Activated T-cell treated with anti-CD3 and anti-CD28 coated beads, Interleukin-2, amount 50 U/mL, for 72 hours (primary cell): ENCODE results near the gene SOBP. TPM values are rescaled to one million over a fixed set of nuclear protein-coding genes. Genes with fewer than 3 reads are reported as not detected.

Source experiments
- ATAC-seq, 2 donors: fragments of 150-1000 bp; cut with Tn5 transposase; replicated peaks in 1 of 2; 2 replicates each; pipeline ENCODE4 v1.10.0; 2021; ENCODE audit warnings: moderate library complexity in 2 of 2, mild to moderate bottlenecking in 1 of 2
- DNase-seq, 2 donors: peaks; one replicate each; pipeline ENCODE4 v3.0.0; 2021 to 2022; ENCODE audit warnings: mixed read lengths in 1 of 2
- H3K27ac Mint-ChIP-seq: one replicate; pipeline ENCODE4 v1.8.0; 2022; ENCODE audit warnings: mild to moderate bottlenecking, moderate library complexity, mixed read lengths
- H3K27me3 Mint-ChIP-seq: one replicate; pipeline ENCODE4 v1.8.0; 2022; ENCODE audit warnings: low read depth, mixed read lengths
- H3K36me3 Mint-ChIP-seq, 2 donors: one replicate each; pipeline ENCODE4 v1.8.0; 2022; ENCODE audit warnings: mixed read lengths in 2 of 2, mild to moderate bottlenecking in 1 of 2; ENCODE audit not compliant: insufficient read depth in 2 of 2
- H3K4me1 Mint-ChIP-seq: one replicate; pipeline ENCODE4 v1.8.0; 2022; ENCODE audit warnings: low read depth, mixed read lengths
- H3K4me3 Mint-ChIP-seq, 2 donors: one replicate each; pipeline ENCODE4 v1.8.0; 2022; ENCODE audit warnings: mild to moderate bottlenecking in 2 of 2, mixed read lengths in 2 of 2, moderate library complexity in 2 of 2
- H3K9me3 Mint-ChIP-seq, 2 donors: one replicate each; pipeline ENCODE4 v1.8.0; 2022; ENCODE audit warnings: mixed read lengths in 2 of 2
- total RNA-seq, 2 donors: library from RNA; stranded (reverse); gene quantifications; one replicate each; pipeline ENCODE4 v1.2.3, GENCODE V29; 2022

Gene SOBP
- total RNA-seq, 2 donors from 2014 or later: 0.44 to 0.91 TPM

DNA sequence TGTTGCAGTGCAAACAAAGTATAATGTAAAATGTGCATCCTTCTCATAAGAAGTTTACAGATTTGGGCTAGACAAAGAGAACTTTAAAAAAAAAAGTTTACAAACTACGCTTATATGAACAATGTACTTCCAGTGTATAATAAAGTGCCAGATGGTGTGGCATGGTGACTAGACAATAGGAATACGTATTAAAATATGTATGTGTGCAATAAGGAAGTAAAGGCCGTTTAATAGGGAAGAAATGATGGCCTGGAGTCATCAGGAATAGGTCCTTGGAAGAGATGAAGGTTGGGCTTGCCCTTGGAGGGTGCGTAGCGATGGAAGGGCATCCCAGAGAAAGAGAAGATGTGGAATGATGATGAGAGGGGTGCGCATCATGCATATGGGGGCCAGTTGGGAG is 108.2 kb downstream of the SOBP start:
- no peak for DNase-seq
- Mint-ChIP-seq H3K9me3 (no peaks in the 10 kb centered on the region), H3K4me1 (no peaks in the 10 kb centered on the region), H3K27me3 (peaks cover 27% of the 10 kb centered on the region), H3K4me3 (no peak overlapping the region), H3K27ac (no peak overlapping the region), H3K36me3 (no peaks in the 10 kb centered on the region)
- ATAC-seq: no peak

- Mint-ChIP-seq H3K4me1 (no peaks in the 10 kb centered on the region), H3K9me3 (no peaks in the 10 kb centered on the region), H3K27me3 (peaks cover 25% of the 10 kb centered on the region), H3K36me3 (no peaks in the 10 kb centered on the region), H3K27ac (no peak overlapping the region), H3K4me3 (no peak overlapping the region)
- no peak for DNase-seq
- ATAC-seq: no peak
These were observed 109.1 kb downstream of the SOBP start for GRCh38 chr6:107599043-107599442.

- no peaks in the 10 kb centered on the region for H3K4me1 Mint-ChIP-seq
- DNase-seq (no peak), ATAC-seq (no peak)
- H3K9me3 Mint-ChIP-seq: no peaks in the 10 kb centered on the region
- no peak overlapping the region for H3K4me3 Mint-ChIP-seq
- no peaks in the 10 kb centered on the region for H3K36me3 Mint-ChIP-seq
- H3K27me3 Mint-ChIP-seq: peaks cover 17% of the 10 kb centered on the region
- H3K27ac Mint-ChIP-seq: no peak overlapping the region
These were observed 110.2 kb downstream of the SOBP start for GRCh38 chr6:107600121-107600520.

DNA sequence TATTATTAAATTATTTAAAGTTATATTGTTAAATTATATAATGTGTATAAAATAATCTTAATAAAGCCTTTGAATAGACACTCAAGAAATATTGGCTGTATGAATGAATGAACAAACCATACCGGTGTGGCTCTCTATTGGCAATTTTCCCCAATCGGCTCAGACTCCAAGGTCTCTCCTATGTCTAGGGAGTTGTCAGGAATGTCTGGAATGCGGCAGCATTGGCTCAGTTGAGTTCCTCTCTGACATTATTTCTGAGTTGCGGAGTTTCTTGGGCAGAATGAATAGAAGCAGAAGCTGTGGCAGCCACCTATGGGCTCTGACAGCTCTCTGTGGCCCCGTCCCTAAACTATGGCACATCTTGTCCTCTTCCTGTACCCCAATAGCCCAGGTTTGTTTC is 111.0 kb downstream of the SOBP start:
- ATAC-seq: no peak
- peaks cover 11% of the 10 kb centered on the region for H3K27me3 Mint-ChIP-seq
- H3K27ac Mint-ChIP-seq: no peak overlapping the region
- H3K4me3 Mint-ChIP-seq: no peak overlapping the region
- H3K36me3 Mint-ChIP-seq: no peaks in the 10 kb centered on the region
- H3K4me1 Mint-ChIP-seq: no peaks in the 10 kb centered on the region
- no peaks in the 10 kb centered on the region for H3K9me3 Mint-ChIP-seq
- DNase-seq: no peak

GRCh38 chr6:107601406-107601805 is 111.5 kb downstream of the SOBP start:
- H3K27ac Mint-ChIP-seq: no peak overlapping the region
- no peak for ATAC-seq
- H3K27me3 Mint-ChIP-seq: peaks cover 11% of the 10 kb centered on the region
- no peaks in the 10 kb centered on the region for H3K9me3 Mint-ChIP-seq
- DNase-seq: no peak
- no peaks in the 10 kb centered on the region for H3K36me3 Mint-ChIP-seq
- no peak overlapping the region for H3K4me3 Mint-ChIP-seq
- H3K4me1 Mint-ChIP-seq: no peaks in the 10 kb centered on the region

DNA sequence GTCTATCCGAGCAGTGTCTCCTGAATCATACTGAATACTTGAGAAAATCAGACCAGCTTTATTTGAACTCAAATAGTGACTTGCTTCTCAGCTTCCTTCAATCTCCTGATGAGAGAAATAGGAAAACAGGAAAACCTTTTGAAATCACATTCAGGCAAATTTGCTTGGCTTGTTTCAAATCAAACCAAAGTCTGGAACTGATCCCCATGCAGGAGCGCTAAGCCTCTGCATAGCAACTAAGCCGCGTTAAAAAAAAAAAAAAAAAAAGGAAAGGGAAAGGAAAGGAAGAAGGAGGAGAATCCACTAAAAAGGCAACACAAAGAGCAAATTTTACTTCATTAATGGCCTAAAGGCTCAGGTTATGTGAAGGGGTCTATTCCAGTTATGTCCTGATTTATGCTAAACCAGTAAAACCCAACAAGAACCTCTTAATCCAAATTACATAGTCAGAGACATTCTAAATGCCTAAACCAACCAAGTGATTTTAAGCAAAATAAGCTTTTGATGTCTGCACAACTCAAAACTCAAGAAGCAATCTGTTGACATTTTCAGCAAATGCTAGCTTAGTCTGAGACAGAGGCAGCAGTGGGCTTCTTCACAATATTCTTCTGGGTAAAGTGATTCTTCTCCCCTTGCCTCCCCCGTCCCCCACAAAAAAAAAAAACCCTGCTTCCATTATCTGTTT is 112.5 kb downstream of the SOBP start:
- H3K4me1 Mint-ChIP-seq: no peaks in the 10 kb centered on the region
- no peak for ATAC-seq
- H3K4me3 Mint-ChIP-seq: no peak overlapping the region
- DNase-seq: no peak
- no peaks in the 10 kb centered on the region for H3K9me3 Mint-ChIP-seq
- peaks cover 11% of the 10 kb centered on the region for H3K27me3 Mint-ChIP-seq
- no peaks in the 10 kb centered on the region for H3K36me3 Mint-ChIP-seq
- H3K27ac Mint-ChIP-seq: no peak overlapping the region

GRCh38 chr6:107603006-107603370 is 113.1 kb downstream of the SOBP start:
- H3K4me3 Mint-ChIP-seq: no peak overlapping the region
- ATAC-seq (no peak), DNase-seq (no peak)
- no peaks in the 10 kb centered on the region for H3K4me1 Mint-ChIP-seq
- H3K36me3 Mint-ChIP-seq: no peaks in the 10 kb centered on the region
- H3K27ac Mint-ChIP-seq: no peak overlapping the region
- H3K9me3 Mint-ChIP-seq: no peaks in the 10 kb centered on the region
- peaks cover 8% of the 10 kb centered on the region for H3K27me3 Mint-ChIP-seq

- Mint-ChIP-seq H3K27ac (no peak overlapping the region), H3K4me1 (no peaks in the 10 kb centered on the region), H3K27me3 (no peaks in the 10 kb centered on the region), H3K4me3 (no peak overlapping the region), H3K36me3 (no peaks in the 10 kb centered on the region), H3K9me3 (no peaks in the 10 kb centered on the region)
- DNase-seq (no peak), ATAC-seq (no peak)
These were observed 114.6 kb downstream of the SOBP start for GRCh38 chr6:107604549-107604948.

DNA sequence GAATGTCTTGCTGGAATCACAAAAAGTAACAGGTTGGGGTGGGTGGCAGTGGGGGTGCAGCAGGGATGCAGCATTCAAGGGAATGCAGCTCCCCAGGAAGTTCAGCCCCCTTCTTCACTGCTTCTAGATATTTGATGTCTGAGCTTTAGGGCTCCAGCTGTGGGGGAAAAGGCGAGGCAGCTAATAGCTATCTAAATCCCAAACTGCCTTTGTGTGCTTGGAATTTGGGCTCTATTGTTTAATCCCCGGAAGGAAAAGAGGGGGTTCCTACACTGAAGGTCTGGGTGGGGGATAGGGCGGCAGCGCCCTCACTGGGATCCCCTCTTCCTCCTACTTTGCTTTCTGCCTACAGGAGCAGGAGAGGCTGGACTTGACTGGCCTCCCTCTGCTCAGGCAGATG is 116.5 kb downstream of the SOBP start:
- Mint-ChIP-seq H3K36me3 (no peaks in the 10 kb centered on the region), H3K9me3 (no peaks in the 10 kb centered on the region), H3K4me1 (no peaks in the 10 kb centered on the region), H3K27me3 (peaks cover 8% of the 10 kb centered on the region), H3K27ac (no peak overlapping the region), H3K4me3 (no peak overlapping the region)
- ATAC-seq (no peak), DNase-seq (no peak)

DNA sequence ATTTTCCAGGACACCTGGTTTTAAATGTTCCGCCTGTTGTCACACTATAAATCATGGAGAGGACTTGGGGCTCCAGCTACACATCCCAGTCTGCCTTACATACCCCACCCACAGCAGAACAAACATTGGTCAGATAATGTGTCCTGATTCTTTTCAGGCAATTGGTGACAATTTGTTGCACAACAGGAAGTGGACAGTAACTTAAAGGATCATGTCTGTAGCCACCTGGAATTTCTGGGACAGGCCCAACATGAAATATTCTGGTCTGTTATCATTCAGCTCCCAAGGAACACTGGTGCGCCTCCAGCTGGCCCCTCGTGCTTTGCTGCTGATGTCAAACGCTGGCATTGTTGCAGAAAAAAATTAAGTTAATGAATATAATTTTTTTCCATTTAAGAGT is 117.2 kb downstream of the SOBP start:
- Mint-ChIP-seq H3K27me3 (peaks cover 8% of the 10 kb centered on the region), H3K27ac (no peak overlapping the region), H3K36me3 (no peaks in the 10 kb centered on the region), H3K4me1 (no peaks in the 10 kb centered on the region), H3K4me3 (no peak overlapping the region), H3K9me3 (no peaks in the 10 kb centered on the region)
- DNase-seq: no peak
- ATAC-seq: no peak

DNA sequence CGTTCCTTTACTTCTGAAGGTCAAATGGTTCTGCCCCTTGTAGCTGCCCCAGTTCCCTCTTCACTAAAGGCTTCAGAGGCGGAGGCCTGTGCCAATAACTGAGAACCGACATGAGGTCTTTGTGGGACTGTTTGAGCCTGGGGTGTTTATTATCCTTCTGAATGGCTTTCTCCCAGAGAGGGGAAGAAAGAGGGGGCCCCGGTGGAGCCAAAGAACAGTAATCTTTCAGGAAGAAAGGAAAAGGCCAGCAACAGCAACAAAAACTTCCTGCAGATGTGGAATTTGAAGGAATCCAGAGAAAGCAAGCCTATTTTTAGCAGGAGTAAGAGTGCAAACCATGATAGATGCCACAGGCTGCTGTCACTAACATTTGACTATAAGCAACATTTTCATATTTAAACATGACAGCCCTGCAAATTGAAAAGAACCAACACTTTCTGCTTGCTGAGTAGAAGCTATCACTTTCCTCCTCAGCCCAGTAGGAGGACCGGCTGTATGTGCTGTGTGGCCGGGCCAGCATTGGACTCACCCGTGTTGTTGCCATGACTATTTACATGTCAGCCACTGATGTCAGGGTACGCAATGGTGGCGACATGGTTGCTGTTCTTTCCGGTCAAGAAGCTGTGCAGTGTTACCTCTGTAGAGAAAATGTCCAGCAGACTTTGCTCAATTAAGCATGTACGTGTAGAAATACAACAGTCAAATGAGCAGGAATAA is 121.3 kb downstream of the SOBP start:
- no peak overlapping the region for H3K27ac Mint-ChIP-seq
- no peaks in the 10 kb centered on the region for H3K4me1 Mint-ChIP-seq
- no peaks in the 10 kb centered on the region for H3K36me3 Mint-ChIP-seq
- no peaks in the 10 kb centered on the region for H3K9me3 Mint-ChIP-seq
- peaks cover 8% of the 10 kb centered on the region for H3K27me3 Mint-ChIP-seq
- no peak overlapping the region for H3K4me3 Mint-ChIP-seq
- ATAC-seq (no peak), DNase-seq (no peak)

DNA sequence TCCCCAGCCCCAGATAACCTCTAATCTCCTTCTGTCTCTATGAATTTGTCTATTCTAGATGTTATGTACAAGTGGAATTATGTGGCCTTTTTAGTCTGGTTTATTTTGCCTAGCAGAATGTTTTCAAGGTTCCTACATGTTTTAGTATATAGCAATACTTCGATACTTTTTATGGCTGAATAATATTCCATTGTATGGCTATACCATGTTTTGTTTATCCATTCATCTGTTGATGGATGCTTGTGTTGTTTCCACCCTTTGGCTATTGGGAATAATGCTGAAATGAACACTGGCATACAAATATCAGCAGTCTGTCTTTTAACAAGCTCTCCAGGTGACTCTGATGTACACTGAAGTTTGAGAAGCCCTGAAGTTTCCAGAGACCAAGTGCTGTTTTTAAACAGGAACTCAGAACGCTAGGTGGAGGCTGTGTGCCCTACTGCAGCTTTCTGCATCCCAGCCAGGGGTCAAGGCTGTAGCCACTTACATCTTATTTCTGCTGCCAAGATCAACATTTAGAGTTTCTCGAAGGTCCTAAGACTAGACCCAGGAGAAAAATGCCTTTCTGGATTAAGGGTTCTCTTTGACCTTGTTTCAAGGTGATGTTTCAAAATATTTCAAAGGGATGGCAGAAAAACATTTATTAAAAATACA is 123.0 kb downstream of the SOBP start:
- Mint-ChIP-seq H3K4me3 (no peak overlapping the region), H3K27me3 (peaks cover 8% of the 10 kb centered on the region), H3K4me1 (no peaks in the 10 kb centered on the region), H3K27ac (no peak overlapping the region), H3K36me3 (no peaks in the 10 kb centered on the region), H3K9me3 (no peaks in the 10 kb centered on the region)
- DNase-seq: no peak
- ATAC-seq: no peak

GRCh38 chr6:107613651-107614379 is 123.9 kb downstream of the SOBP start:
- no peaks in the 10 kb centered on the region for H3K9me3 Mint-ChIP-seq
- peaks cover 8% of the 10 kb centered on the region for H3K4me1 Mint-ChIP-seq
- ATAC-seq (no peak), DNase-seq (no peak)
- no peaks in the 10 kb centered on the region for H3K36me3 Mint-ChIP-seq
- H3K4me3 Mint-ChIP-seq: no peak overlapping the region
- peaks cover 8% of the 10 kb centered on the region for H3K27me3 Mint-ChIP-seq
- no peak overlapping the region for H3K27ac Mint-ChIP-seq
